Mucosa of descending colon (tissue), 3 donors: ENCODE measurements around the gene CADPS2. TPM values are rescaled to one million over a fixed set of nuclear protein-coding genes. Genes with fewer than 3 reads are reported as not detected.

ENCODE experiments used
- ATAC-seq: fragments of 200-7000 bp; cut with Tn5 transposase; one replicate; pipeline ENCODE4 v1.9.1; 2020; ENCODE audit warnings: mild to moderate bottlenecking, moderate library complexity
- DNase-seq, 3 donors: peaks; one replicate each; pipeline ENCODE4 v3.0.0-alpha.2; 2020
- H3K36me3 ChIP-seq: fragments of 200-600 bp; one replicate; pipeline ENCODE4 v1.8.0; 2021; ENCODE audit warnings: low read depth, mild to moderate bottlenecking
- H3K4me1 ChIP-seq: fragments of 200-600 bp; one replicate; pipeline ENCODE4 v1.8.0; 2021; ENCODE audit warnings: low read depth, mild to moderate bottlenecking
- H3K4me3 ChIP-seq: fragments of 200-600 bp; one replicate; pipeline ENCODE4 v1.8.0; 2021; ENCODE audit warnings: mild to moderate bottlenecking
- H3K9me3 ChIP-seq: fragments of 200-600 bp; one replicate; pipeline ENCODE4 v1.8.0; 2021; ENCODE audit warnings: mild to moderate bottlenecking
- intact Hi-C, 2 donors: fragments of 100-400 bp; cut with DNase I in 1 of 2; cut with micrococcal nuclease in 1 of 2; formaldehyde crosslinking; loops; one replicate each; pipeline versions ENCODE4 v1.11.0 to v1.11.1; 2022; cut with DNase I, micrococcal nuclease
- total RNA-seq, 3 donors: library from RNA; stranded (reverse); fragmentation: NEBNext Ultra II Directional in 2 of 3; extraction: Animal tissue kit (Norgen Biotek cat#: 25700) in 2 of 3; gene quantifications; one replicate each; pipeline versions ENCODE4 v1.2.1 to v1.2.4, GENCODE V29; 2021 to 2023
- TF ChIP-seq, protein P1 (sequence below): fragments of 200-600 bp; IDR thresholded peaks from one replicate; pipeline ENCODE4 v1.8.0; 2022; ENCODE audit warnings: antibody characterized with exemption, mild to moderate bottlenecking
- donor health status: DM: no; HTN: no; CAD: no; lungs with moderate emphysema.
- donor health status: DM: no; HTN: no; CAD: no.
- donor health status: DM: no; HTN: yes; CAD: no.

The CADPS2 gene
- total RNA-seq, 3 donors from 2014 or later, result 11.3 to 12.7 (median 11.7) TPM

DNA sequence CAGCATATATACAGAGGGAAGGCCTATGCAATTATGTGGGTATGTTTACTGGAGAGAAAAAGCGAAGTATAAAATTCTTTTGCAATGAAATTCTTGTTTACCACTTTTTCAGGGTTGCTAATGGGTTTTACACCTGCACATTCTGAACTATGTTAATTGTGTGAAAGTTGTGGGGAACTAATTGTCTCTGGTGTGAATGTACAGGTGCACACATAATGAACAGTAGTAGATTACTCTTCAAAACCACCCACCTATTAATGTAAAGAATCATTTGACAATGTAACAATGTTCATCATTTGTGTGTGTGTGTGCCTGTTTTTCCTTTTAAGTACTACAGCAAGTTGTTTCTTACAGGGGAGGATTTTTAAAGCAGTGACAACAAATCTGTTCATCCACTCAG is 501.7 kb downstream of the CADPS2 start:
- ATAC-seq (no peak), DNase-seq (no peak)
- H3K4me3 ChIP-seq, result no peak overlapping the region
- H3K36me3 ChIP-seq, result no peaks in the 10 kb centered on the region
- intact Hi-C loops, result no loop called here
- H3K4me1 ChIP-seq, result no peaks in the 10 kb centered on the region
- no peaks in the 10 kb centered on the region for H3K9me3 ChIP-seq
- TF ChIP-seq, protein P1, sequence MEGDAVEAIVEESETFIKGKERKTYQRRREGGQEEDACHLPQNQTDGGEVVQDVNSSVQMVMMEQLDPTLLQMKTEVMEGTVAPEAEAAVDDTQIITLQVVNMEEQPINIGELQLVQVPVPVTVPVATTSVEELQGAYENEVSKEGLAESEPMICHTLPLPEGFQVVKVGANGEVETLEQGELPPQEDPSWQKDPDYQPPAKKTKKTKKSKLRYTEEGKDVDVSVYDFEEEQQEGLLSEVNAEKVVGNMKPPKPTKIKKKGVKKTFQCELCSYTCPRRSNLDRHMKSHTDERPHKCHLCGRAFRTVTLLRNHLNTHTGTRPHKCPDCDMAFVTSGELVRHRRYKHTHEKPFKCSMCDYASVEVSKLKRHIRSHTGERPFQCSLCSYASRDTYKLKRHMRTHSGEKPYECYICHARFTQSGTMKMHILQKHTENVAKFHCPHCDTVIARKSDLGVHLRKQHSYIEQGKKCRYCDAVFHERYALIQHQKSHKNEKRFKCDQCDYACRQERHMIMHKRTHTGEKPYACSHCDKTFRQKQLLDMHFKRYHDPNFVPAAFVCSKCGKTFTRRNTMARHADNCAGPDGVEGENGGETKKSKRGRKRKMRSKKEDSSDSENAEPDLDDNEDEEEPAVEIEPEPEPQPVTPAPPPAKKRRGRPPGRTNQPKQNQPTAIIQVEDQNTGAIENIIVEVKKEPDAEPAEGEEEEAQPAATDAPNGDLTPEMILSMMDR, result no peak

DNA sequence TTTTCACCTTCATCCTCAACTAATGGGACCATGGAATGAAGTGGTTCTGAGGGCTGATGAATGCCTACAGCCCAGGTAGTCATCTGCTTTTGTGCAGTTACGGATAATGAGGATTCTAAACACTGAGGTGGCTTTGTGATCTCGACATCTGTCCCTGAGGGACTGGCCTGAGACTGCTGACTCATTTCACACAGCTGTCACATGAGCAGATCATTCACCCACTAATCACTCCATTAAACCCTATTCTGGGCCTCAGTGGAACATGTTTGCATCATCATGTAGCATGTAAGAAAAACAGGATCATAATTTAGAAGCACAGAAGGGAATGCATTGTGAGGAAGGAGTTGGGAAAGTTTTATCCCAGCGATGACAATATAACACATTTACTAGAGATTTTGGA is 502.3 kb downstream of the CADPS2 start:
- no peak for ATAC-seq
- TF ChIP-seq, protein P1, result no peak
- intact Hi-C loops, result no loop called here
- no peak for DNase-seq
- Histone ChIP-seq H3K36me3 (no peaks in the 10 kb centered on the region), H3K9me3 (no peaks in the 10 kb centered on the region), H3K4me1 (no peaks in the 10 kb centered on the region), H3K4me3 (no peak overlapping the region)

DNA sequence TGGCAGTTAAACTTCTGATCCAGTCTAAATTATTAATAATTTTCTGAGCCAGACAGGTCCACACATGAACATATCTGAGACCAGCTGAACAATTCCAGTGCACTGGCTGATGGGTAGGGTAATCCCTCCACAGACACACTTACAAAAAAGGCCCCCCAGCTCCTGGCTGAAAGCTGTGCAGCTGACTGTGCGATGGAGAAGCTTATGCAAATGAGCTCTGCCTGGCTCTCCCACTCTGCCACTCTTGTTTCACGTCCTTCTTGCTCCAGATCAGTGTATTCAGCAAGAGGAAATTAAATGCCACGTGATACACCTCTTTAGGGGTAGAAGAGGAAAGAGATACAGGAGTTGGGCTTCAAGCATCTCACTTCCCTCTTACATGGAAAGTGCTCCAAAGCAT is 505.3 kb downstream of the CADPS2 start:
- DNase-seq (no peak), ATAC-seq (no peak)
- Histone ChIP-seq H3K36me3 (no peaks in the 10 kb centered on the region), H3K9me3 (no peaks in the 10 kb centered on the region), H3K4me1 (no peaks in the 10 kb centered on the region), H3K4me3 (no peak overlapping the region)
- TF ChIP-seq, protein P1, result no peak
- intact Hi-C loops, result no loop called here

DNA sequence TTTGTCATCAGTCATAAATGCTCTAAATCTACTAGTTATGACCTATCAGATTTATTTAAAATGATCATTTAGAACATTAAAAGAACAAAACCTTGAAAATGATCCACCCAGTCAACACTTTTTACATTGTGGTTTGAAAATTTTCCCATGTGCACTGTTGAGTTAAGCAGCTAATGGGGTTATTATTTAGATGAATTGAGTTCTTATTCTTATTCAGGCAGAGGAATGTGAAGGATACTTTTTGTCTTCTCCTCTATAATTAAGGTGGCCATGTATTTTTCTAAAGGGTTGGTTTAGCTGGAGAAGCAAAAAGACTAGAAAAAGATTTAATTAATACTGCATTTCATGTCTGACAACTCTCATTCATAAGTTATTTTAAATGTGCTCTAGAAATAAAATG is 506.8 kb downstream of the CADPS2 start:
- Histone ChIP-seq H3K4me3 (no peak overlapping the region), H3K9me3 (no peaks in the 10 kb centered on the region), H3K36me3 (no peaks in the 10 kb centered on the region), H3K4me1 (no peaks in the 10 kb centered on the region)
- ATAC-seq (no peak), DNase-seq (no peak)
- TF ChIP-seq, protein P1, result no peak
- intact Hi-C loops, result no loop called here

DNA sequence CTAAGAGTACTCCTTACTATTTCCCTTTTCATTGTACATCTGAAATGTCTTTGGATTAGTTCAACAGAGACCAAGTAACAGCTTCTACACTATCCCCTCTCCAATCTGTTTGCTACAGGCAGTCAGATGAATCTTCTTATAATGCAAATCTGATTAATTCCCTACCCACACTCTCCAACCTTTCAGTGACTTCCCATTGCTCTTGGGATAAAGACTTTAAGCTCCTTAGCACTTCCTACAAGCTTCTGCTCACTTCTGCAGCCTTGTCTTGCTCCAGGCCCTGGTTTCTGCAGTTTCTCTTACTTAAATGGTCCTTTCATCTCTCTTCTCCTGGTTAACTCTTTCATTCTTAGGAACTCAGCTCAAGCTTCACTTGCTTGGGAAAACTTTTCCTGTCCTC is 516.5 kb downstream of the CADPS2 start:
- H3K9me3 ChIP-seq, result no peaks in the 10 kb centered on the region
- TF ChIP-seq, protein P1, result no peak
- H3K36me3 ChIP-seq, result no peaks in the 10 kb centered on the region
- intact Hi-C loops, result no loop called here
- ATAC-seq (no peak), DNase-seq (no peak)
- H3K4me3 ChIP-seq, result no peak overlapping the region
- no peaks in the 10 kb centered on the region for H3K4me1 ChIP-seq

DNA sequence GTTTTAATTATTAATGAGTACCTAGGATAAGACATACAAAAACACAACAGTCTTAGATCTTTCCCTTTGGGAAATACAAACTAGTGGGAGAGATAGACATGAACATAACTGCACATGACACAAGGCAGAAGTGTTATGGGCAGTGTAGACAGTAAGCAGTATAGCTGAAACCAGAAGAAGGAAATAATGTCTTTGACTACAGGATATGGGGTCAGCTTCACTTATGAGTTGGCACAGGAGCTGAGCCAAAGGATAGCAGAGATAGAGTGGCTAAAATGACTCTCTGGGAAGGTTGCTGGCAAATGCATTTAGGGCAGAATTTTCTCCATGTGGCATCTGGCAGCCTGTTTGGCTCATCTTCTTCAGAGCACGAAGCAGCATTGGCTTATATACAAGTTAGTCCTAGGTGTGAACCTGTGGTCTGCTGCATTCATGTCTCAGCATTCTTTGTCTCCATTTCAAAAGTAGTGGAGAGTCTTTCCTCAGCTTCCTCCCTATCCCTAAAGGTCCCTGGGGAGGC is 521.4 kb downstream of the CADPS2 start:
- H3K9me3 ChIP-seq, result no peaks in the 10 kb centered on the region
- H3K4me1 ChIP-seq, result no peaks in the 10 kb centered on the region
- DNase-seq (no peak), ATAC-seq (no peak)
- intact Hi-C loops, result no loop called here
- no peaks in the 10 kb centered on the region for H3K36me3 ChIP-seq
- no peak overlapping the region for H3K4me3 ChIP-seq
- TF ChIP-seq, protein P1, result no peak
